Measurements from ENCODE around the gene FADS2.

- TF ChIP-seq EZH2 (IDR thresholded peaks at IDR 0.05; ENCODE audit: borderline replicate concordance) (no peak), EZH2phosphoT487 (IDR thresholded peaks at IDR 0.05; ENCODE audit: low read depth, severe bottlenecking, unreplicated experiment) (no peak)
- TF ChIP-seq, protein P1, sequence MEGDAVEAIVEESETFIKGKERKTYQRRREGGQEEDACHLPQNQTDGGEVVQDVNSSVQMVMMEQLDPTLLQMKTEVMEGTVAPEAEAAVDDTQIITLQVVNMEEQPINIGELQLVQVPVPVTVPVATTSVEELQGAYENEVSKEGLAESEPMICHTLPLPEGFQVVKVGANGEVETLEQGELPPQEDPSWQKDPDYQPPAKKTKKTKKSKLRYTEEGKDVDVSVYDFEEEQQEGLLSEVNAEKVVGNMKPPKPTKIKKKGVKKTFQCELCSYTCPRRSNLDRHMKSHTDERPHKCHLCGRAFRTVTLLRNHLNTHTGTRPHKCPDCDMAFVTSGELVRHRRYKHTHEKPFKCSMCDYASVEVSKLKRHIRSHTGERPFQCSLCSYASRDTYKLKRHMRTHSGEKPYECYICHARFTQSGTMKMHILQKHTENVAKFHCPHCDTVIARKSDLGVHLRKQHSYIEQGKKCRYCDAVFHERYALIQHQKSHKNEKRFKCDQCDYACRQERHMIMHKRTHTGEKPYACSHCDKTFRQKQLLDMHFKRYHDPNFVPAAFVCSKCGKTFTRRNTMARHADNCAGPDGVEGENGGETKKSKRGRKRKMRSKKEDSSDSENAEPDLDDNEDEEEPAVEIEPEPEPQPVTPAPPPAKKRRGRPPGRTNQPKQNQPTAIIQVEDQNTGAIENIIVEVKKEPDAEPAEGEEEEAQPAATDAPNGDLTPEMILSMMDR (IDR thresholded peaks at IDR 0.05; ENCODE audit: poor library complexity): peak; percentile 70
Observed at GRCh38 chr11:61787928-61788491, 40.1 kb upstream of the FADS2 start.
